ENCODE data around the gene ATXN7. TPM values are rescaled to one million over a fixed set of nuclear protein-coding genes. Genes with fewer than 3 reads are reported as not detected.

Gene ATXN7
- total RNA-seq, 4 donors from 2014 or later: 22.2 to 42.8 (median 35.0) TPM

- TF ChIP-seq, protein P1, sequence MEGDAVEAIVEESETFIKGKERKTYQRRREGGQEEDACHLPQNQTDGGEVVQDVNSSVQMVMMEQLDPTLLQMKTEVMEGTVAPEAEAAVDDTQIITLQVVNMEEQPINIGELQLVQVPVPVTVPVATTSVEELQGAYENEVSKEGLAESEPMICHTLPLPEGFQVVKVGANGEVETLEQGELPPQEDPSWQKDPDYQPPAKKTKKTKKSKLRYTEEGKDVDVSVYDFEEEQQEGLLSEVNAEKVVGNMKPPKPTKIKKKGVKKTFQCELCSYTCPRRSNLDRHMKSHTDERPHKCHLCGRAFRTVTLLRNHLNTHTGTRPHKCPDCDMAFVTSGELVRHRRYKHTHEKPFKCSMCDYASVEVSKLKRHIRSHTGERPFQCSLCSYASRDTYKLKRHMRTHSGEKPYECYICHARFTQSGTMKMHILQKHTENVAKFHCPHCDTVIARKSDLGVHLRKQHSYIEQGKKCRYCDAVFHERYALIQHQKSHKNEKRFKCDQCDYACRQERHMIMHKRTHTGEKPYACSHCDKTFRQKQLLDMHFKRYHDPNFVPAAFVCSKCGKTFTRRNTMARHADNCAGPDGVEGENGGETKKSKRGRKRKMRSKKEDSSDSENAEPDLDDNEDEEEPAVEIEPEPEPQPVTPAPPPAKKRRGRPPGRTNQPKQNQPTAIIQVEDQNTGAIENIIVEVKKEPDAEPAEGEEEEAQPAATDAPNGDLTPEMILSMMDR (IDR thresholded peaks at IDR 0.05; ENCODE audit: low read depth): no peak
Measured at GRCh38 chr3:63892773-63893352, 29.2 kb downstream of the ATXN7 start.

DNA sequence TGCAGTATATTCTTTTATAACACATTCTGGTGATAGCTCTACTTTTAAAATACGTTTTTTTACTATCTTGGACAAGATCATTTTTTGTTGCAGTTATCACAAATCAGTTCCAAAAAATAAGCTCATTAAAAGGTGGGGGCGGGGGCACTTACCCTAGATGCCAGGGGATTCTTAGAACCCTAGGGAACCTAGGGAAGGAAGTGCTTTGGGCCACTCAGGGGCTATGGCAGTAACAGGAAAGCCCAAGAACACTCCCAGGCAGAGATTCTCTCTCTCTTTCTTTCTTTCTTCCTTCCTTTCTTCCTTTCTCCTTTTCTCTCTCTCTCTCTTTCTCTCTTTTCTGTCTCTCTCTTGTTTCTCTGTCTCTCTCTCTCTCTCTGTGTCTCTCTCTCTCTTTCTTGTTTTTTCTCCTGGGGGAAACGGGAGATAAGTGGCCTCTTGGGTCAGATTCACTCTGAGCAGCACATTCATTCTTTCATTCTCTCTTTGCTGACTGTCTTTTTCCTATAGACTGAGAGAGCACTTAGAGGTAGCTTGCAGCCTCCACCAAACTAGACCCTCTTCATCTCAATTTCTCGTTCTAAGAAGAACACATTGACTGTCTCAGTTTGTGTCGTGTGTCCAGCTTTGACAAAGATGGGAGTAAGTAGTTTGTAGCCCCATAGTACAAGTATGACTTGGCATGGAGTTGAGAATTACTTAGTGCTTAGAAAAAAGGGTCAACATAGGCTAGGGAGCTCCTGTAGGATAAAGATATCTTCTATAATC is 31.9 kb downstream of the ATXN7 start:
- TF ChIP-seq, protein P1 (IDR thresholded peaks at IDR 0.05; ENCODE audit: low read depth): no peak

GRCh38 chr3:63896332-63897030 is 32.8 kb downstream of the ATXN7 start:
- TF ChIP-seq, protein P1 (IDR thresholded peaks at IDR 0.05; ENCODE audit: low read depth): no peak

- TF ChIP-seq, protein P1 (IDR thresholded peaks at IDR 0.05; ENCODE audit: low read depth): no peak
Measured at GRCh38 chr3:63900010-63900409, 36.3 kb downstream of the ATXN7 start.

- TF ChIP-seq, protein P1 (IDR thresholded peaks at IDR 0.05; ENCODE audit: low read depth): no peak
Measured at GRCh38 chr3:63900459-63900858, 36.8 kb downstream of the ATXN7 start.

GRCh38 chr3:63905731-63906620 is 42.3 kb downstream of the ATXN7 start:
- TF ChIP-seq, protein P1 (IDR thresholded peaks at IDR 0.05; ENCODE audit: low read depth): no peak
